Neural cell (in vitro differentiated cells): ENCODE data around the gene GOLGA6L9.
"Not testable (repeated sequence)": the region's sequence is repeated elsewhere in the genome, so short reads cannot be mapped to it uniquely, and the experiment has no call there.

Experiments
- EZH2 ChIP-seq: fragments of 200-600, 300-800 bp; shearing (Covaris generic), sonication (generic); IDR thresholded peaks from 2 replicates; pipeline ENCODE4 v1.6.1; 2014; ENCODE audit warnings: antibody characterized with exemption, low read length, borderline replicate concordance, mild to moderate bottlenecking; ENCODE audit not compliant: insufficient read depth, poor library complexity, severe bottlenecking
- TF ChIP-seq, protein P1 (sequence below): fragments of 450-650 bp; IDR thresholded peaks from 2 replicates; pipeline ENCODE4 v1.5.1; 2014; ENCODE audit warnings: antibody characterized with exemption, mild to moderate bottlenecking, moderate library complexity; ENCODE audit not compliant: poor library complexity, severe bottlenecking
- TF ChIP-seq, protein P2 (sequence below): IDR thresholded peaks from 2 replicates; pipeline ENCODE4 v1.6.1; 2012; ENCODE audit warnings: borderline replicate concordance

DNA sequence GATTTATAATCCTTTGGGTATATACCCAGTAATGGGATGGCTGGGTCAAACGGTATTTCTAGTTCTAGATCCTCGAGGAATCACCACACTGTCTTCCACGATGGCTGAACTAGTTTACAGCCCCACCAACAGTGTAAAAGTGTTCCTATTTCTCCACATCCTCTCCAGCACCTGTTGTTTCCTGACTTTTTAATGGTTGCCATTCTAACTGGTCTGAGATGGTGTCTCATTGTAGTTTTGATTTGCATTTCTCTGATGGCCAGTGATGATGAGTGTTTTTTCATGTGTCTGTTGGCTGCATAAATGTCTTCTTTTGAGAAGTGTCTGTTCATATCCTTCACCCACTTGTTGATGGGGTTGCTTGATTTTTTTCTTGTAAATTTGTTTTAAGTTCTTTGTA lies 39.5 kb upstream of the GOLGA6L9 start:
- TF ChIP-seq EZH2: not testable (repeated sequence)
- TF ChIP-seq, protein P1, sequence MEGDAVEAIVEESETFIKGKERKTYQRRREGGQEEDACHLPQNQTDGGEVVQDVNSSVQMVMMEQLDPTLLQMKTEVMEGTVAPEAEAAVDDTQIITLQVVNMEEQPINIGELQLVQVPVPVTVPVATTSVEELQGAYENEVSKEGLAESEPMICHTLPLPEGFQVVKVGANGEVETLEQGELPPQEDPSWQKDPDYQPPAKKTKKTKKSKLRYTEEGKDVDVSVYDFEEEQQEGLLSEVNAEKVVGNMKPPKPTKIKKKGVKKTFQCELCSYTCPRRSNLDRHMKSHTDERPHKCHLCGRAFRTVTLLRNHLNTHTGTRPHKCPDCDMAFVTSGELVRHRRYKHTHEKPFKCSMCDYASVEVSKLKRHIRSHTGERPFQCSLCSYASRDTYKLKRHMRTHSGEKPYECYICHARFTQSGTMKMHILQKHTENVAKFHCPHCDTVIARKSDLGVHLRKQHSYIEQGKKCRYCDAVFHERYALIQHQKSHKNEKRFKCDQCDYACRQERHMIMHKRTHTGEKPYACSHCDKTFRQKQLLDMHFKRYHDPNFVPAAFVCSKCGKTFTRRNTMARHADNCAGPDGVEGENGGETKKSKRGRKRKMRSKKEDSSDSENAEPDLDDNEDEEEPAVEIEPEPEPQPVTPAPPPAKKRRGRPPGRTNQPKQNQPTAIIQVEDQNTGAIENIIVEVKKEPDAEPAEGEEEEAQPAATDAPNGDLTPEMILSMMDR: not testable (repeated sequence)
- TF ChIP-seq, protein P2, sequence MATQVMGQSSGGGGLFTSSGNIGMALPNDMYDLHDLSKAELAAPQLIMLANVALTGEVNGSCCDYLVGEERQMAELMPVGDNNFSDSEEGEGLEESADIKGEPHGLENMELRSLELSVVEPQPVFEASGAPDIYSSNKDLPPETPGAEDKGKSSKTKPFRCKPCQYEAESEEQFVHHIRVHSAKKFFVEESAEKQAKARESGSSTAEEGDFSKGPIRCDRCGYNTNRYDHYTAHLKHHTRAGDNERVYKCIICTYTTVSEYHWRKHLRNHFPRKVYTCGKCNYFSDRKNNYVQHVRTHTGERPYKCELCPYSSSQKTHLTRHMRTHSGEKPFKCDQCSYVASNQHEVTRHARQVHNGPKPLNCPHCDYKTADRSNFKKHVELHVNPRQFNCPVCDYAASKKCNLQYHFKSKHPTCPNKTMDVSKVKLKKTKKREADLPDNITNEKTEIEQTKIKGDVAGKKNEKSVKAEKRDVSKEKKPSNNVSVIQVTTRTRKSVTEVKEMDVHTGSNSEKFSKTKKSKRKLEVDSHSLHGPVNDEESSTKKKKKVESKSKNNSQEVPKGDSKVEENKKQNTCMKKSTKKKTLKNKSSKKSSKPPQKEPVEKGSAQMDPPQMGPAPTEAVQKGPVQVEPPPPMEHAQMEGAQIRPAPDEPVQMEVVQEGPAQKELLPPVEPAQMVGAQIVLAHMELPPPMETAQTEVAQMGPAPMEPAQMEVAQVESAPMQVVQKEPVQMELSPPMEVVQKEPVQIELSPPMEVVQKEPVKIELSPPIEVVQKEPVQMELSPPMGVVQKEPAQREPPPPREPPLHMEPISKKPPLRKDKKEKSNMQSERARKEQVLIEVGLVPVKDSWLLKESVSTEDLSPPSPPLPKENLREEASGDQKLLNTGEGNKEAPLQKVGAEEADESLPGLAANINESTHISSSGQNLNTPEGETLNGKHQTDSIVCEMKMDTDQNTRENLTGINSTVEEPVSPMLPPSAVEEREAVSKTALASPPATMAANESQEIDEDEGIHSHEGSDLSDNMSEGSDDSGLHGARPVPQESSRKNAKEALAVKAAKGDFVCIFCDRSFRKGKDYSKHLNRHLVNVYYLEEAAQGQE: not testable (repeated sequence)
